ENCODE results near the gene PGLYRP3.

The PGLYRP3 gene

GRCh38 chr1:153312570-153313186 is at the start of gene PGLYRP3:
Gene PGLYRP3, minus strand, starts transcription at chr1:153312952. Its CDS starts 2,287 bp downstream, at chr1:153310665.
- TF ChIP-seq ZBTB7A (IDR thresholded peaks at IDR 0.05; ENCODE audit: low read depth) (no peak), EP300 (IDR thresholded peaks at IDR 0.05; ENCODE audit: borderline replicate concordance) (no peak), TAF1 (IDR thresholded peaks at IDR 0.05; ENCODE audit: low read depth) (no peak), FOXM1 (IDR thresholded peaks at IDR 0.05; ENCODE audit: borderline replicate concordance, low read depth) (no peak), CEBPB (IDR thresholded peaks at IDR 0.05) (no peak), RAD21 (IDR thresholded peaks at IDR 0.05; ENCODE audit: low read depth) (no peak), CREB1 (IDR thresholded peaks at IDR 0.05; ENCODE audit: low read depth) (no peak), MAX (IDR thresholded peaks at IDR 0.05) (no peak), REST (IDR thresholded peaks at IDR 0.05; ENCODE audit: low read depth) (no peak)

GRCh38 chr1:153362187-153362775 is 49.5 kb upstream of the PGLYRP3 start:
- TF ChIP-seq RAD21 (IDR thresholded peaks at IDR 0.05; ENCODE audit: low read depth) (no peak), TEAD4 (IDR thresholded peaks at IDR 0.05) (no peak), ZBTB7A (IDR thresholded peaks at IDR 0.05; ENCODE audit: low read depth) (no peak), YY1 (IDR thresholded peaks at IDR 0.05; ENCODE audit: low read depth) (no peak), NFIC (IDR thresholded peaks at IDR 0.05) (no peak), EGR1 (IDR thresholded peaks at IDR 0.05) (no peak), EP300 (IDR thresholded peaks at IDR 0.05; ENCODE audit: borderline replicate concordance) (no peak), TAF1 (IDR thresholded peaks at IDR 0.05; ENCODE audit: low read depth) (no peak), CEBPB (IDR thresholded peaks at IDR 0.05) (no peak)

GRCh38 chr1:153361480-153362109 is 48.8 kb upstream of the PGLYRP3 start:
- no peak for TF ChIP-seq ZBTB7A (IDR thresholded peaks at IDR 0.05; ENCODE audit: low read depth)
- no peak for TF ChIP-seq YY1 (IDR thresholded peaks at IDR 0.05; ENCODE audit: low read depth)
- TF ChIP-seq CREB1 (IDR thresholded peaks at IDR 0.05; ENCODE audit: low read depth), result no peak
- TF ChIP-seq TAF1 (IDR thresholded peaks at IDR 0.05; ENCODE audit: low read depth), result no peak
- TF ChIP-seq MAX (IDR thresholded peaks at IDR 0.05), result no peak
- no peak for TF ChIP-seq CEBPB (IDR thresholded peaks at IDR 0.05)
- no peak for TF ChIP-seq REST (IDR thresholded peaks at IDR 0.05; ENCODE audit: low read depth)
- TF ChIP-seq FOXM1 (IDR thresholded peaks at IDR 0.05; ENCODE audit: borderline replicate concordance, low read depth), result no peak
- no peak for TF ChIP-seq TCF12 (IDR thresholded peaks at IDR 0.05; ENCODE audit: low read depth)
- no peak for TF ChIP-seq NFIC (IDR thresholded peaks at IDR 0.05)
- no peak for TF ChIP-seq TEAD4 (IDR thresholded peaks at IDR 0.05)
- TF ChIP-seq USF1 (IDR thresholded peaks at IDR 0.05), result no peak
- TF ChIP-seq EGR1 (IDR thresholded peaks at IDR 0.05), result no peak
- TF ChIP-seq RAD21 (IDR thresholded peaks at IDR 0.05; ENCODE audit: low read depth), result no peak
- no peak for TF ChIP-seq EP300 (IDR thresholded peaks at IDR 0.05; ENCODE audit: borderline replicate concordance)

GRCh38 chr1:153360592-153361479 is 48.1 kb upstream of the PGLYRP3 start:
- TF ChIP-seq EGR1 (IDR thresholded peaks at IDR 0.05), result no peak
- TF ChIP-seq EP300 (IDR thresholded peaks at IDR 0.05; ENCODE audit: borderline replicate concordance), result no peak
- no peak for TF ChIP-seq TEAD4 (IDR thresholded peaks at IDR 0.05)
- no peak for TF ChIP-seq REST (IDR thresholded peaks at IDR 0.05; ENCODE audit: low read depth)
- TF ChIP-seq RAD21 (IDR thresholded peaks at IDR 0.05; ENCODE audit: low read depth), result no peak
- TF ChIP-seq CREB1 (IDR thresholded peaks at IDR 0.05; ENCODE audit: low read depth), result no peak
- no peak for TF ChIP-seq TCF12 (IDR thresholded peaks at IDR 0.05; ENCODE audit: low read depth)
- TF ChIP-seq FOXM1 (IDR thresholded peaks at IDR 0.05; ENCODE audit: borderline replicate concordance, low read depth), result no peak
- no peak for TF ChIP-seq NFIC (IDR thresholded peaks at IDR 0.05)
- no peak for TF ChIP-seq CEBPB (IDR thresholded peaks at IDR 0.05)
- TF ChIP-seq MAX (IDR thresholded peaks at IDR 0.05), result no peak

Data from Ishikawa (cell line).